Pericardium fibroblast (primary cell): ENCODE results near the gene RPS17. TPM values are rescaled to one million over a fixed set of nuclear protein-coding genes. Genes with fewer than 3 reads are reported as not detected.

Source experiments
- total RNA-seq: library from RNA; depleted of rRNA; stranded (reverse); fragments of >200 nt; gene quantifications from 2 replicates; pipeline ENCODE4 v1.2.3, GENCODE V29; 2015

The RPS17 gene
- total RNA-seq = 3,826 and 6,562 TPM in 2 replicates

DNA sequence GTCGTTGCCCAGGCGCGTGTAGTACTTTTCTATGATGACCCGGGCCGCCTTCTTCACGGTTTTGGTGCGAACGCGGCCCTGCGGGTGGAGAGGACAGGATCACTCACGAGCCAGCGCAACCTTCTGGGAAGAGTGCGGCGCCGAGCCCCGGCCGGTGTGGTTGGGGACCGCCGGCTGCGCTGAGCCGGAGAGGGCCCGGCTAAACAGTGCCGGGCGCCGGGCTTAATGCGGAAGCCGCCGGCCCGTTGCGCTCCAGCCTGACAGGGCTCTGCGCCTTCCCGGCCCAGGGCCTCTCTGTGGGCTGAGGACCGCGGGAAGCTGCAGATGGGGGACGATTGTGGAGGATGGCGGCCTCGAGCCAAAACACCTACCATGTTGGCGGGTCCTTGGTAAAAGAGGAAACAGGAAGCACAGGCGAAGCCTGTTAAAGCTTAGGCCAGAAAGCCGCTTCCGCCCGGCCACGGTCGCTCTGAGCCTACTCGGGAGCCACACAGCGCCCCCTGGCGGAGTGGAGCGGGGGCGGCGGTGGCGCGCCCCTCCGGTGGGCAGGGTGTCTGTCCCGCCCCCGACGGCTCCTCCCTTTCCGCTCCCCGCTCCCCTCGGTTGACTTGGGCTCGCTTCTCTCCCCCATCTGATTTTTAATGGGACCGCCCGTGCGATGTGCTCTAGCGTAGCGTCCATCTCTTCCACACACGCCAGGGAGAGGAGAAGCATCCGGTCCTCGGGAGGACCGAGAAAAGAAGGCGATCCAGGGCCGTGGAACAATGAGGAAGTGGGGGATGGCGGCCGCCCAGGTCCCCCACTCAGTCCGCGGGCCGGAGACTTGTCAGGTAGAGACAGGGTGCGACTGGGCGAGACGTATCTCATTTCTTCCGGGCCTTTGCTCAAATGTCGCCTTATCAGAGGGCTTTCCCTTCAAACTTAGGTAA is at the start of gene RPS17:
TSS of gene RPS17 (minus strand) at position 403 of the 929 bp plus-strand sequence. CDS start at position 374, 29 bp downstream.

Other genes starting within 250 kb of the RPS17 start
- 0.23 TPM in 1 of 2 replicates, not detected in the other for gene GOLGA6L10, start 191.0 kb downstream of the RPS17 start, total RNA-seq
- gene GOLGA6L9, start 110.6 kb downstream of the RPS17 start, total RNA-seq = 0.35 and 1.1 TPM in 2 replicates
- gene CPEB1, start 106.9 kb upstream of the RPS17 start, total RNA-seq = 3.3 and 4.2 TPM in 2 replicates
- gene AP3B2, start 169.4 kb upstream of the RPS17 start, total RNA-seq = 0.47 and 0.60 TPM in 2 replicates